Mucosa of descending colon (tissue), 3 donors: Measurements from ENCODE around the gene PRKG1. TPM values are rescaled to one million over a fixed set of nuclear protein-coding genes. Genes with fewer than 3 reads are reported as not detected.

Experiments used
- ATAC-seq: fragments of 200-7000 bp; cut with Tn5 transposase; one replicate; pipeline ENCODE4 v1.9.1; 2020; ENCODE audit warnings: mild to moderate bottlenecking, moderate library complexity
- DNase-seq, 3 donors: peaks; one replicate each; pipeline ENCODE4 v3.0.0-alpha.2; 2020
- H3K36me3 ChIP-seq: fragments of 200-600 bp; one replicate; pipeline ENCODE4 v1.8.0; 2021; ENCODE audit warnings: low read depth, mild to moderate bottlenecking
- H3K4me1 ChIP-seq: fragments of 200-600 bp; one replicate; pipeline ENCODE4 v1.8.0; 2021; ENCODE audit warnings: low read depth, mild to moderate bottlenecking
- H3K4me3 ChIP-seq: fragments of 200-600 bp; one replicate; pipeline ENCODE4 v1.8.0; 2021; ENCODE audit warnings: mild to moderate bottlenecking
- H3K9me3 ChIP-seq: fragments of 200-600 bp; one replicate; pipeline ENCODE4 v1.8.0; 2021; ENCODE audit warnings: mild to moderate bottlenecking
- intact Hi-C, 2 donors: fragments of 100-400 bp; cut with DNase I in 1 of 2; cut with micrococcal nuclease in 1 of 2; formaldehyde crosslinking; loops; one replicate each; pipeline versions ENCODE4 v1.11.0 to v1.11.1; 2022; cut with DNase I, micrococcal nuclease
- total RNA-seq, 3 donors: library from RNA; stranded (reverse); fragmentation: NEBNext Ultra II Directional in 2 of 3; extraction: Animal tissue kit (Norgen Biotek cat#: 25700) in 2 of 3; gene quantifications; one replicate each; pipeline versions ENCODE4 v1.2.1 to v1.2.4, GENCODE V29; 2021 to 2023
- TF ChIP-seq, protein P1 (sequence below): fragments of 200-600 bp; IDR thresholded peaks from one replicate; pipeline ENCODE4 v1.8.0; 2022; ENCODE audit warnings: antibody characterized with exemption, mild to moderate bottlenecking
- donor health status: DM: no; HTN: no; CAD: no; lungs with moderate emphysema.
- donor health status: DM: no; HTN: no; CAD: no.
- donor health status: DM: no; HTN: yes; CAD: no.

PRKG1 gene
- total RNA-seq, 3 donors from 2014 or later = 17.1 to 55.6 (median 21.1) TPM

DNA sequence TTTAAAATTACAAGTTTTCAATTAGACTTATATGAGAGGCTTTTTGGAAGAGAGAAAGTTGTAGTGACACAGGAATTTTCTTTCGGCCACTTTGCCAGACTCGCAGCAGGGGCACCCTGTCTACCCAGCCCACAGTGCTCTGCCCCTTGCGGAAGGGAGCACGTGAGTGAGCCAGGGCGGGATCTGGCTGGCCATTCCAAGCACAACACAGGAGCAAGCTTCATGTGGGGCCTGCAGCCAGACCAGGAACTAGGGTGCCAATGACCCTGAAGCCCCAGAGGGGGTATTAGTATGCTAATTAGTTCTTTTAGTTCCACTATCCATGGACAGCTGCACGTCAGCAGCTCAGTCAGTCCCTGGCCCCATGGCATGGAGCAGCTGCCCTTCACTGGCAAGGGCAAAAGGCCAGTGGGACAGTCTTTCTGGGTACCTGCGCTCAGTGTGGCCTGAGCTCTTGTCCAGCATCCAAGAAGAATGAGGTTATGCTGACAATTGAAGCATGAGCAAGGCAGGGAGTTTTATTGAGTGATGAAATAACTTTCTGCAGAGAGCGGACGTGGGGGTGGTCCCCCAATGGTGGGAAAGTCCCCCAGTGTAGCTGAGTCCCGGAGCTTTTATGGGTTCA, 876.2 kb downstream of the PRKG1 start:
- no peak overlapping the region for H3K4me3 ChIP-seq
- ATAC-seq = no peak
- no peaks in the 10 kb centered on the region for H3K9me3 ChIP-seq
- no peak for DNase-seq
- TF ChIP-seq, protein P1, sequence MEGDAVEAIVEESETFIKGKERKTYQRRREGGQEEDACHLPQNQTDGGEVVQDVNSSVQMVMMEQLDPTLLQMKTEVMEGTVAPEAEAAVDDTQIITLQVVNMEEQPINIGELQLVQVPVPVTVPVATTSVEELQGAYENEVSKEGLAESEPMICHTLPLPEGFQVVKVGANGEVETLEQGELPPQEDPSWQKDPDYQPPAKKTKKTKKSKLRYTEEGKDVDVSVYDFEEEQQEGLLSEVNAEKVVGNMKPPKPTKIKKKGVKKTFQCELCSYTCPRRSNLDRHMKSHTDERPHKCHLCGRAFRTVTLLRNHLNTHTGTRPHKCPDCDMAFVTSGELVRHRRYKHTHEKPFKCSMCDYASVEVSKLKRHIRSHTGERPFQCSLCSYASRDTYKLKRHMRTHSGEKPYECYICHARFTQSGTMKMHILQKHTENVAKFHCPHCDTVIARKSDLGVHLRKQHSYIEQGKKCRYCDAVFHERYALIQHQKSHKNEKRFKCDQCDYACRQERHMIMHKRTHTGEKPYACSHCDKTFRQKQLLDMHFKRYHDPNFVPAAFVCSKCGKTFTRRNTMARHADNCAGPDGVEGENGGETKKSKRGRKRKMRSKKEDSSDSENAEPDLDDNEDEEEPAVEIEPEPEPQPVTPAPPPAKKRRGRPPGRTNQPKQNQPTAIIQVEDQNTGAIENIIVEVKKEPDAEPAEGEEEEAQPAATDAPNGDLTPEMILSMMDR = no peak
- H3K36me3 ChIP-seq = no peaks in the 10 kb centered on the region
- no peaks in the 10 kb centered on the region for H3K4me1 ChIP-seq
- intact Hi-C loops = no loop called here

DNA sequence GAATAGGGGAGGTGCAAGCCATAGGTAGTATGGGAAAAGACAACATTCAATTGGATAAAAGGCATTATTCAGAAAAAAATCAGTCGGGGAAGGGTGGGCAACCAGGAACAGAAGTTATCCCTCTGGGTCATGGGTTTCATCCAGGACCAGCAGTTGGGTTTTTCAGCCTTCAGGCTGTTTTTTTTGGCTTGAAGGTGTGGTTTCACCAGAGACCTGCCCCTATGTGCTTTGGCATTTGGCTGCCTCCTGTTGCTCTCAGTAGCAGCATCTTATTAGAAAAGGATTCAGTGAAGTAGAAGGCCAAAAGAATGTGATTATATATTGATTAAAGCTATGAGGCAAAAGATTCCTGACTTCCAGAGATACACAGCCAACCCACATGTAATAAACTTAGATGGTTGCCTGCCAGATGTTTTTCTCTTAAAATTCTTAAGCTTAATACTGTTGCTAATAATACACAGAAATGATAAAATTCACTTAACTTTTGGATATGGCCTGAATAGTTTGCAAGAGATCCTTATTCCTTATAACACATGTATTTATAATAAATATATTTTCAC, 876.8 kb downstream of the PRKG1 start:
- TF ChIP-seq, protein P1 = no peak
- Histone ChIP-seq H3K4me1 (no peaks in the 10 kb centered on the region), H3K36me3 (no peaks in the 10 kb centered on the region), H3K9me3 (no peaks in the 10 kb centered on the region), H3K4me3 (no peak overlapping the region)
- DNase-seq (no peak), ATAC-seq (no peak)
- intact Hi-C loops = no loop called here

DNA sequence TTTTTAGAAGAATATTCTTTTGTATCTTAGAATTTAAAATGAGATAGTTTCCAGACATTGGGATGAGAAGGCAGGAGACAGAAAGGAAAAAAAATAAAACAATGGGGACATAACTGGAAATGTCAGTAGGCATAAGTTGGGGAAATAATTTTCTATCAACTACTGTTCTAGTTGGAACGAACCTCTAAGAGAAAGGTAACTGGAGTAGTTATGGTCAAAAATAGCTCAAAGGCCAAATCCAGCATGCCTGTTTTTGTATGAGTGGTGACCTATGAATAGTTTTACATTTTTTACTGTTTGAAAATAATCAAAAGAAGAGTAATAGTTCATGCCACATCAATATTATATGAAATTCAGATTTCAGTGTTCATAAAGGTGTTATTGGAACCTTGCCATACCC, 877.3 kb downstream of the PRKG1 start:
- TF ChIP-seq, protein P1 = no peak
- Histone ChIP-seq H3K36me3 (no peaks in the 10 kb centered on the region), H3K4me1 (no peaks in the 10 kb centered on the region), H3K9me3 (no peaks in the 10 kb centered on the region), H3K4me3 (no peak overlapping the region)
- intact Hi-C loops = no loop called here
- ATAC-seq (no peak), DNase-seq (no peak)

DNA sequence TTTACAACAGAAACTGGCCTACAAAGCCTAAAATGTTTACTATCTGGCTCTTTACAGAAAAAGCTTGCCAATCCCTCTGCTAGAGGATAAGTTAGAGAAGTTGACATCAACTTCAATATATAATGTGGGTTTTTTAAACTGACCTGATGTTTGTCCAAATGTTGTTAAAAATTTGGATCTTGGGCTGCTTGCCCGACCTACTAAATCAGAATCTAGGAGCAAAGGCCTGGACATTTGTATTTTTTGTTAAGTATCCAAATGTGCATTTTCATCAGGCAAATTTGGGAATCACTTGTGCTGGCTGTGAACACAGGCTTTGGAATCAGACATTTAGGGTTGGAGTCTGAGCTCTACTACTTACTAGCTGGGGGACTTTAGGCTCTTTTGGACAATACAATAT, 877.8 kb downstream of the PRKG1 start:
- H3K36me3 ChIP-seq = no peaks in the 10 kb centered on the region
- H3K4me3 ChIP-seq = no peak overlapping the region
- DNase-seq (no peak), ATAC-seq (no peak)
- TF ChIP-seq, protein P1 = no peak
- no peaks in the 10 kb centered on the region for H3K9me3 ChIP-seq
- H3K4me1 ChIP-seq = no peaks in the 10 kb centered on the region
- intact Hi-C loops = no loop called here

DNA sequence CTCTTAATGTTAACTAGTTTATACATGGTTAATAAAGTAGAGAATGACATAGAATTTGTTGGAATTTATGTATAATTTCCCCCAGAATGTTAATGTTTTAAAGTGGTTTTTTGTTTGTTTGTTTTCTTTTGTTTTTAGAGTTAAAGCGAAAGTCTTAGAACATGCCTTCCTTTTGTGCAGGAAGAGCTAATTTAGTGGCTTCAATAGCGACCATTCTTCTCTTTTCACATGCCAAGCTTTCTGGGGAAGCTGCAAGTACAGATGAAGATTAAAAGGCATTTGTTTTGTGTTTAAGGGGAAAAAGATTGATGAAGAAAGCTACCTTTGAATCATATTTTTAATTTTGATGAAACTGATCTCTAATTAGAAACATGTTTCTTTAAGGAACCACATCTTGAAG, 881.4 kb downstream of the PRKG1 start:
- no peak for ATAC-seq
- Histone ChIP-seq H3K4me1 (no peaks in the 10 kb centered on the region), H3K36me3 (no peaks in the 10 kb centered on the region), H3K4me3 (no peak overlapping the region), H3K9me3 (no peaks in the 10 kb centered on the region)
- TF ChIP-seq, protein P1 = no peak
- DNase-seq = no peak
- intact Hi-C loops = no loop called here
